Nephron progenitor cell (in vitro differentiated cells): Measurements from ENCODE around the gene GCN1.
"Not testable (repeated sequence)": the region's sequence is repeated elsewhere in the genome, so short reads cannot be mapped to it uniquely, and the experiment has no call there.

ENCODE experiments used
- DNase-seq: peaks from one replicate; pipeline ENCODE4 v3.0.0; 2021
- H3K27ac Mint-ChIP-seq: 2 replicates; pipeline ENCODE4 v1.8.0; 2021; ENCODE audit warnings: mild to moderate bottlenecking, moderate library complexity, mixed read lengths
- H3K27me3 Mint-ChIP-seq: 2 replicates; pipeline ENCODE4 v1.8.0; 2021; ENCODE audit warnings: mild to moderate bottlenecking, low read depth, mixed read lengths; ENCODE audit not compliant: poor library complexity
- H3K36me3 Mint-ChIP-seq: 2 replicates; pipeline ENCODE4 v1.8.0; 2021; ENCODE audit warnings: low read depth, mixed read lengths
- H3K4me1 Mint-ChIP-seq: 2 replicates; pipeline ENCODE4 v1.8.0; 2021; ENCODE audit warnings: mixed read lengths
- H3K4me3 Mint-ChIP-seq: 2 replicates; pipeline ENCODE4 v1.8.0; 2021; ENCODE audit warnings: mild to moderate bottlenecking, moderate library complexity, mixed read lengths
- H3K9me3 Mint-ChIP-seq: 2 replicates; pipeline ENCODE4 v1.8.0; 2021; ENCODE audit warnings: mild to moderate bottlenecking, moderate library complexity, mixed read lengths
- TF ChIP-seq, protein P1 (sequence below): fragments of 200-600 bp; sonication (generic); IDR thresholded peaks from 2 replicates; pipeline ENCODE4 v1.5.0; 2021; ENCODE audit warnings: antibody characterized with exemption

GCN1 gene

DNA sequence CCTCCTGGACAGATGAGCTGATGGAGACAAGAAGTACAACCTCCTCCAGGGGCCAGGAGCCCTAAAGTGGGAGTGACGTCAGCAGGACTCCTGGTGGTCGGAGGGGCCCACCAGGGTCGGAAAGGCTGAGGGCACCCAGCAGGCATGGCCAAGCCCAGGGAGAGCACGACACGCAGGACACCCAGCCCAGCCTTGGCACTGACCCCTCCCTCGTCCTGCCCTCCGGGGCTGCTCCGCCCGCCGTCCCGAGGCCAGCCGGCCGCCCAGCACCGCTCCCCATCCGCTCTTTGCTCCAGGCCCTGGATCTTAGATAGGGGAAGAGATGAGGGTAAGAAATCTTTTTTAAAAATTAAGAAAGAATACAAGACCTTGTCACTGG lies 20.8 kb upstream of the GCN1 start:
- Mint-ChIP-seq H3K36me3 (peaks cover 30% of the 10 kb centered on the region), H3K4me3 (no peak overlapping the region)

GRCh38 chr12:120214626-120215356 lies 20.3 kb upstream of the GCN1 start:
- Mint-ChIP-seq H3K27ac (peak overlapping the region; percentile 69), H3K36me3 (peaks cover 32% of the 10 kb centered on the region), H3K4me1 (peaks cover 15% of the 10 kb centered on the region), H3K27me3 (no peaks in the 10 kb centered on the region), H3K4me3 (no peak overlapping the region), H3K9me3 (no peaks in the 10 kb centered on the region)
- TF ChIP-seq, protein P1, sequence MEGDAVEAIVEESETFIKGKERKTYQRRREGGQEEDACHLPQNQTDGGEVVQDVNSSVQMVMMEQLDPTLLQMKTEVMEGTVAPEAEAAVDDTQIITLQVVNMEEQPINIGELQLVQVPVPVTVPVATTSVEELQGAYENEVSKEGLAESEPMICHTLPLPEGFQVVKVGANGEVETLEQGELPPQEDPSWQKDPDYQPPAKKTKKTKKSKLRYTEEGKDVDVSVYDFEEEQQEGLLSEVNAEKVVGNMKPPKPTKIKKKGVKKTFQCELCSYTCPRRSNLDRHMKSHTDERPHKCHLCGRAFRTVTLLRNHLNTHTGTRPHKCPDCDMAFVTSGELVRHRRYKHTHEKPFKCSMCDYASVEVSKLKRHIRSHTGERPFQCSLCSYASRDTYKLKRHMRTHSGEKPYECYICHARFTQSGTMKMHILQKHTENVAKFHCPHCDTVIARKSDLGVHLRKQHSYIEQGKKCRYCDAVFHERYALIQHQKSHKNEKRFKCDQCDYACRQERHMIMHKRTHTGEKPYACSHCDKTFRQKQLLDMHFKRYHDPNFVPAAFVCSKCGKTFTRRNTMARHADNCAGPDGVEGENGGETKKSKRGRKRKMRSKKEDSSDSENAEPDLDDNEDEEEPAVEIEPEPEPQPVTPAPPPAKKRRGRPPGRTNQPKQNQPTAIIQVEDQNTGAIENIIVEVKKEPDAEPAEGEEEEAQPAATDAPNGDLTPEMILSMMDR, result no peak
- no peak for DNase-seq

More for the DNA sequence above, 20.8 kb upstream of the GCN1 start:
- Mint-ChIP-seq H3K4me1 (peaks cover 21% of the 10 kb centered on the region), H3K27me3 (no peaks in the 10 kb centered on the region), H3K9me3 (no peaks in the 10 kb centered on the region), H3K27ac (peak overlapping the region; percentile 90)
- TF ChIP-seq, protein P1, result no peak
- DNase-seq, result no peak

DNA sequence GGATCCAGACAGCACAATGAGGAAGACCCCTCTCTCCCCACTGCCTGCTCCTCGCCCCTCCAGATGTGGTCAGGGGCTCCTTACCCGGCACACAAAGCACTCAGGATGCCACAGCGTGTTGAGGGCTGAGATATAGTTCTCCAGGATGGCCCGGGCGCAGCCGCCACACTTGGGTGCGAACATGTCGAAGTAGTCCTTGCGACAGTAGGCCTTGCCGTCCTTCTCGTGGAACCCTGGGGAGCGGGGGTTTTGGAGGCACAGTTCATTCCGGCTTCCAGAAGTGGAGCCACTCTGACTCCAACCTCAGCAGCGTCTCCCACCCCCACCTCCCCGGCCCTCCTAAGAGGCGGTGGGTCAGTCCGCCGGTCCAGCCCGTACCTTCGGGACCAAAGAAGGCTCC lies 19.2 kb upstream of the GCN1 start:
- H3K27ac Mint-ChIP-seq, result no peak overlapping the region
- TF ChIP-seq, protein P1, result no peak
- H3K4me1 Mint-ChIP-seq, result peaks cover 12% of the 10 kb centered on the region
- no peak for DNase-seq
- H3K9me3 Mint-ChIP-seq, result no peaks in the 10 kb centered on the region
- no peak overlapping the region for H3K4me3 Mint-ChIP-seq
- no peaks in the 10 kb centered on the region for H3K27me3 Mint-ChIP-seq
- H3K36me3 Mint-ChIP-seq, result peaks cover 32% of the 10 kb centered on the region

DNA sequence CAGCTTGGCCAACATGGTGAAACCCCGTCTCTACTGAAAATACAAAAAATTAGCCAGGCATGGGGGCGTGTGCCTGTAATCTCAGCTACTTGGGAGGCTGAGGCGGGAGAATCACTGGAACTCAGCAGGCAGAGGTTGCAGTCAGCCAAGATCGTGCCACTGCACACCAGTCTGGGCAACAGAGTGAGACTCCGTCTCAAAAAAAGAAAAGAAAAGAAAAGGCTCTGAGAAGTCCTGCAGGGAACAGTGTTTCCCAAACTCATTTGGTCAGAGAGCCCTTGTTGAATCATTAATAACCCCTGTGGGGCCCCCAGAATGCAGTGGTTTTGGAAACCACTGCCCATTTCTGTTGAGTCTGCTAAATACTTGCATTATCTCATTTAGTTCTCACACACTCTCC lies 18.7 kb upstream of the GCN1 start:
- H3K27ac Mint-ChIP-seq, H3K4me3 Mint-ChIP-seq, H3K9me3 Mint-ChIP-seq, DNase-seq, H3K27me3 Mint-ChIP-seq: not testable (repeated sequence)
- peaks cover 12% of the 10 kb centered on the region for H3K4me1 Mint-ChIP-seq
- peaks cover 32% of the 10 kb centered on the region for H3K36me3 Mint-ChIP-seq

- DNase-seq, result no peak
- Mint-ChIP-seq H3K36me3 (peaks cover 39% of the 10 kb centered on the region), H3K27ac (no peak overlapping the region), H3K4me3 (no peak overlapping the region), H3K4me1 (peaks cover 12% of the 10 kb centered on the region), H3K27me3 (no peaks in the 10 kb centered on the region), H3K9me3 (no peaks in the 10 kb centered on the region)
- TF ChIP-seq, protein P1, result no peak
Observed at GRCh38 chr12:120212301-120212700, 17.8 kb upstream of the GCN1 start.

DNA sequence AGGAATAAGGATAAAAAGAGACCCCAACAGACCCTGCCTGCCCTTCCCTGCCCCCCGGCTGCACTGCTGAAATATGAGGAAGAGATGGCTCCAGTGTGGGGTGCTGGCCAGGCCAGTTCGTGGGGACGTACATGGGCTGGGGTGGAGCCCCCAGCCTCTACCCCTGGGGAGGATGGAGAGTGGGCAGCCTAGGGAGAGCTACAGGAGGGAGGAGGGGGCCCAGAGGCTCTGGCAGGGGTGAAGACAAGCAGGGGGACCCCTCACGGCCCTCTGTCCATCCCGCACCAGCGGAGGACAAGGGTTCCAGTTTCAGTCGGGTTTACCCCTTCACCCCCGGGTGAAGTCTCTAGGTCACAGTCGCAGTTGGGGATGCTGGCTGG lies 17.4 kb upstream of the GCN1 start:
- Mint-ChIP-seq H3K4me1 (peaks cover 12% of the 10 kb centered on the region), H3K36me3 (peaks cover 41% of the 10 kb centered on the region), H3K4me3 (no peak overlapping the region), H3K27me3 (no peaks in the 10 kb centered on the region), H3K27ac (no peak overlapping the region), H3K9me3 (no peaks in the 10 kb centered on the region)
- TF ChIP-seq, protein P1, result no peak
- DNase-seq, result no peak
